ENCODE results near the gene FBXO44.

The FBXO44 gene

GRCh38 chr1:11640944-11641343 is 13.7 kb upstream of the FBXO44 start:
- DNase-seq = no peak

- peak; percentile 27 for DNase-seq
These were observed 12.8 kb upstream of the FBXO44 start for GRCh38 chr1:11641776-11642305.

GRCh38 chr1:11642418-11643017 is 12.2 kb upstream of the FBXO44 start:
- peak; percentile 65 for DNase-seq

GRCh38 chr1:11643782-11644181 is 10.9 kb upstream of the FBXO44 start:
- no peak for DNase-seq

GRCh38 chr1:11645270-11645669 is 9.4 kb upstream of the FBXO44 start:
- DNase-seq = no peak

GRCh38 chr1:11645670-11646265 is 8.9 kb upstream of the FBXO44 start:
- DNase-seq = peak; percentile 77

GRCh38 chr1:11646317-11646716 is 8.4 kb upstream of the FBXO44 start:
- DNase-seq = no peak

- peak; percentile 33 for DNase-seq
These were observed 7.3 kb upstream of the FBXO44 start for GRCh38 chr1:11647333-11647732.

GRCh38 chr1:11648039-11648438 is 6.6 kb upstream of the FBXO44 start:
- DNase-seq = no peak

- peak; percentile 49 for DNase-seq
These were observed 5.9 kb upstream of the FBXO44 start for GRCh38 chr1:11648732-11649158.

GRCh38 chr1:11649237-11649623 is 5.4 kb upstream of the FBXO44 start:
- DNase-seq = no peak

GRCh38 chr1:11649624-11650330 is 4.9 kb upstream of the FBXO44 start:
- DNase-seq = peak; percentile 44

GRCh38 chr1:11650331-11650991 is 4.2 kb upstream of the FBXO44 start:
- peak; percentile 92 for DNase-seq

- no peak for DNase-seq
These were observed 3.7 kb upstream of the FBXO44 start for GRCh38 chr1:11651017-11651416.

- no peak for DNase-seq
These were observed 2.4 kb upstream of the FBXO44 start for GRCh38 chr1:11652203-11652780.

- peak; percentile 23 for DNase-seq
These were observed 1.4 kb upstream of the FBXO44 start for GRCh38 chr1:11653101-11653860.

- no peak for DNase-seq
These were observed 878 bp upstream of the FBXO44 start for GRCh38 chr1:11653861-11654136.

- DNase-seq = peak; percentile 24
These were observed 497 bp downstream of the FBXO44 start for GRCh38 chr1:11654939-11655808.

GRCh38 chr1:11657654-11658053 is 3.0 kb downstream of the FBXO44 start:
- no peak for DNase-seq

- no peak for DNase-seq
These were observed 3.9 kb downstream of the FBXO44 start for GRCh38 chr1:11658542-11658941.

- no peak for DNase-seq
These were observed 5.1 kb downstream of the FBXO44 start for GRCh38 chr1:11659748-11660147.

- DNase-seq = no peak
These were observed 6.4 kb downstream of the FBXO44 start for GRCh38 chr1:11661103-11661502.

Data from NCI-H69 (cell line).